HG02798 (cell line): ENCODE data around the gene XYLT1.
"Not testable (repeated sequence)": the region's sequence is repeated elsewhere in the genome, so short reads cannot be mapped to it uniquely, and the experiment has no call there.

Experiments
- ATAC-seq: cut with Tn5 transposase; IDR thresholded peaks from one replicate; pipeline ENCODE4 v1.9.1; 2021; ENCODE audit warnings: mild to moderate bottlenecking; ENCODE audit not compliant: unreplicated experiment, poor library complexity

The XYLT1 gene

GRCh38 chr16:17433577-17434451 lies 36.9 kb downstream of the XYLT1 start:
- no peak for ATAC-seq

GRCh38 chr16:17432901-17433576 lies 37.7 kb downstream of the XYLT1 start:
- no peak for ATAC-seq

- no peak for ATAC-seq
Observed at GRCh38 chr16:17431968-17432625, 38.7 kb downstream of the XYLT1 start.

- ATAC-seq = no peak
Observed at GRCh38 chr16:17431012-17431411, 39.7 kb downstream of the XYLT1 start.

GRCh38 chr16:17426451-17426850 lies 44.3 kb downstream of the XYLT1 start:
- ATAC-seq = no peak

GRCh38 chr16:17424771-17425170 lies 46.0 kb downstream of the XYLT1 start:
- no peak for ATAC-seq

GRCh38 chr16:17423221-17423620 lies 47.5 kb downstream of the XYLT1 start:
- ATAC-seq = no peak

GRCh38 chr16:17420816-17421215 lies 49.9 kb downstream of the XYLT1 start:
- ATAC-seq = no peak

GRCh38 chr16:17419266-17419665 lies 51.5 kb downstream of the XYLT1 start:
- ATAC-seq = no peak

GRCh38 chr16:17417740-17418139 lies 53.0 kb downstream of the XYLT1 start:
- ATAC-seq = no peak

GRCh38 chr16:17416461-17417311 lies 54.1 kb downstream of the XYLT1 start:
- peak; percentile 94 for ATAC-seq

GRCh38 chr16:17414916-17415315 lies 55.8 kb downstream of the XYLT1 start:
- ATAC-seq = no peak

GRCh38 chr16:17414421-17414820 lies 56.3 kb downstream of the XYLT1 start:
- ATAC-seq = no peak

- no peak for ATAC-seq
Observed at GRCh38 chr16:17413508-17413907, 57.3 kb downstream of the XYLT1 start.

GRCh38 chr16:17412791-17413190 lies 58.0 kb downstream of the XYLT1 start:
- ATAC-seq = no peak

GRCh38 chr16:17412221-17412620 lies 58.5 kb downstream of the XYLT1 start:
- no peak for ATAC-seq

GRCh38 chr16:17411263-17411662 lies 59.5 kb downstream of the XYLT1 start:
- no peak for ATAC-seq

GRCh38 chr16:17410316-17410715 lies 60.4 kb downstream of the XYLT1 start:
- ATAC-seq = not testable (repeated sequence)

- ATAC-seq = no peak
Observed at GRCh38 chr16:17409894-17410293, 60.9 kb downstream of the XYLT1 start.

GRCh38 chr16:17408955-17409441 lies 61.8 kb downstream of the XYLT1 start:
- ATAC-seq = peak; percentile 61
